HG02938 (cell line): ENCODE results near the gene AGFG1.
A peak's percentile ranks its signal among the peaks of the same experiment; 100 is the strongest.

Experiments
- ATAC-seq: cut with Tn5 transposase; IDR thresholded peaks from one replicate; pipeline ENCODE4 v1.9.1; 2021; ENCODE audit warnings: mild to moderate bottlenecking, moderate library complexity; ENCODE audit not compliant: unreplicated experiment

AGFG1 gene

DNA sequence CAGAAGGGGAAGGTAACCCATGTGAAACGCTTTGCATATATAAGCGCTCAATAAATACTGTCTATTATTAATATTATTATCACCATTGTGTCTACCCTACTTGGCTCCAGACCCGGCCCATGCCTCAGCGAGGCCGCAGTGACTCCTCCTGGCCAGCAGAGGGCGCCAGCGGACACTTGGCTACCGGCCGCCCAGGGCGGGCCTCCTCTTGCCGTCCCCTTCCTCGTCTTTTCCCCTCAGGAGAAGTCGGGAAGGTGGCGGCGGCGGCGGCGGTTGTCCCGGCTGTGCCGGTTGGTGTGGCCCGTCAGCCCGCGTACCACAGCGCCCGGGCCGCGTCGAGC, at the start of gene AGFG1:
TSS of gene AGFG1 (plus strand) at position 233 of the 341 bp plus-strand sequence. CDS start 266 bp downstream, outside the sequence.
- ATAC-seq, result peak; percentile 84

GRCh38 chr2:227423656-227424499, 48.1 kb upstream of the AGFG1 start:
- no peak for ATAC-seq

- no peak for ATAC-seq
Observed at GRCh38 chr2:227428731-227429285, 43.1 kb upstream of the AGFG1 start.

DNA sequence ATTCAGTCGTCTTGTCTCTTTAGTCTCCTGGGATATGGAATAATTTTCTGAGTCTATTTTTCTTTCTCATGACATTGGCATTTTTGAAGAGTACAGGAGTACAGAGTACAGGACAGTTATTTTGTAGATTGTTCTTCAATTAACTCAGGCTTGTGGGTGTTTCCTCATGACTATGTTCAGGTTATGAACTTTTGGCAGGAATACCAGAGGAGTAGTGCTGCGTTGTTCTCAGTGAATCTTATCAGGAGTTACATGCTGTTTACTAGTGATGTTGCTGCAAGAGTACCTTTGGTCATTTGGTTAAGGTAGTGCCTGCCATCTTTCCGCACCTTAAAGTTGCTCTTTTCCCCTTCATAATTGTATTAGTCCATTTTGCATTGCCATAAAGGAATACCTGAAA, 41.3 kb upstream of the AGFG1 start:
- ATAC-seq, result no peak

DNA sequence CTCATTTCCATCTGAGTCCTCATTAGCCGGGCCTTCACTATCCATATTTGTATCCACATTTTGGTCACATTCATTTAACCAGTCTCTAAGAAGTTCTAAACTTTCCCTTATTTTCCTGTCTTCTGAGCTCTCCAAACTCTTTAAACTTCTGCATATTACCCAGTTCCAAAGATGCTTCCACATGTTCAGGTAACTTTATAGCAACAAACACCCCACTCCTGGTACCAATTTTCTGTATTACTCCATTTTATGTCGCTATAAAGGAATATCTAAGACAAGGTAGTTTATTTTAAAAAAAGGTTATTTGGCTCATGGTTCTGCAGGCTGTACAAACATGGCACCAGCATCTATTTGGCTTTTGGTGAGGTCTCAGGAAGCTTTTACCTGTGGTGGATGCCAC, 38.8 kb upstream of the AGFG1 start:
- ATAC-seq, result no peak

- no peak for ATAC-seq
Observed at GRCh38 chr2:227436436-227437174, 35.4 kb upstream of the AGFG1 start.

- no peak for ATAC-seq
Observed at GRCh38 chr2:227439214-227439613, 32.7 kb upstream of the AGFG1 start.

DNA sequence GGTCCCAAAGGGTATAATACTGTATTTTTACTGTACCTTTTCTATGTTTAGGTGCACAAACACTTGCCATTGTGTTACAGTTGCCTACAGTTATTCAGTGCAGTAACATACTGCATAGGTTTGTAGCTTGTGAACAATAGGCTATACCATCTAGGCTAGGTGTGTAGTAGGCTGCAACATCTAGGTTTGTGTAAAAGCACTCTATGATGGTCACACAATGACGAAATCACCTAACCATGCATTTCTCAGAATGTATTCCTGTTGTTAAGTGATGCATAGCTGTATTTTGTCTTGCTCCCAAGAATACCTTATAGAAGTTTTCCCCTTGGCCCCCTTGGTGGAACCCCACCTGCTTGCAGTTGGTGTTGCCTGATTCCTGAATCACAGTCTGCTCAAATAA, 29.3 kb upstream of the AGFG1 start:
- no peak for ATAC-seq

DNA sequence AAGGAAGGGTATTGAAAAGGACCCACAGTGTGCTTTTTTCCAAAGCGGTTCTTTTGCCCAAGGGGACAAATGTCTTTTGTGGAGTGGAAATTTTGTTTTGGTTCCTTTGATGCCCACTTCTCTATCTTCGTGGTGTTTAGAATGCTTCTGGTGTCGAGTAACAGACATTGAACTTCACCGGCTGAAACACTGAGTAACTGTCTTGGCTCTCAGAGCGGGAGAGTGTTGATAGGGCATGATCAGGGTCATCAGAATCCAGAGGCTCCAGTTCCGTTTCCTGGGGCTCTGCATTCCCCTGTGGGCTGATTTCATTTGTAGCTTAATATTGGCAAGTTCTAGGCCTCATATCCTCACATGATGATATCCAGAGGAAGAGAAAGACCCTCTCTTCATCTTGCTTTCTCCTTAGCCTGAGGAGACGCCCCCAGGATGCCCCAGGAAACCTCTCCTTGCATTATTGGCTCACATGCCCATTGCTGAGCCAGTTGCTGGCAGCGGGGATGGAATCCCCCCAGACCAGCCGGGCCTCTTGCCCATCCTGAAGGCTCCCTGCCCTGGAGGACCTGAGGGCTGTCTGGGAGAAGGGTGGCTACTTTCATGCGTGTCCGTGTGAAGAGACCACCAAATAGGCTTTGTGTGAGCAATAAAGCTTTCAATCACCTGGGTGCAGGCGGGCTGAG, 27.9 kb upstream of the AGFG1 start:
- ATAC-seq, result no peak

GRCh38 chr2:227447606-227448005, 24.4 kb upstream of the AGFG1 start:
- ATAC-seq, result no peak

GRCh38 chr2:227450311-227450841, 21.6 kb upstream of the AGFG1 start:
- ATAC-seq, result no peak

DNA sequence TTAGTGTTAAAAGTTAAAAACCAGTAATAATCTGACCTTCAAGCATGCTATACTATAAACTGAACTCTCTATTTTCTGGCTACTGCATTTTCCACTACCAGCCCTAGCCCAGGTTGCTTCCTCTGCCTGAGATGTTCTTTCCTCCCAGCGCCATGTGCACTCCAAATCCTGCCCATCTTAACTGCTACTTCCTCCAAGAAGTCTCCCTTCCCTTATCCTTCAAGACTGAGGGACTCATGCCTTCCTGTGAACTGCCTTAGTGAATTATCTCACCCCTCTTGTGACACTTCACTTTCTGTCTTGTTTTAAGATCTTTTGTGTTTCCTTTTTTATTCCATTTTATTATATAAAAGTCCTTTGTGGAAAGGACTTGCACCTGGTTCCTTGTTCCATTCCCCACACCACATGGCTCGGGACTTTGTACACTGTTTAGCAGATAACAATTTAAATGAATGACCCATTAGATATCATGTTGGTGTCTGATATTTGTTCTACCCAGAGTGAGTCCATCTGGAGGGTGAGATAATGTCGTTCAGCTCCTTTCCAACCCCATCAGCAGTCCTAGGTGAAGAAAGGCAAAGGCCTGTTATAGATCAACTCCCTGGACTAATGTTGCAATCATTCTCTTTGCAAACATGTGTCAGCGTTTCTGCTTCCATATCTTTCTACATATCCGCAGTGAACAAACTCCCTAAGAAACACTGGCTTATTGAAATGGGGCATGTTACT, 20.9 kb upstream of the AGFG1 start:
- ATAC-seq, result no peak

DNA sequence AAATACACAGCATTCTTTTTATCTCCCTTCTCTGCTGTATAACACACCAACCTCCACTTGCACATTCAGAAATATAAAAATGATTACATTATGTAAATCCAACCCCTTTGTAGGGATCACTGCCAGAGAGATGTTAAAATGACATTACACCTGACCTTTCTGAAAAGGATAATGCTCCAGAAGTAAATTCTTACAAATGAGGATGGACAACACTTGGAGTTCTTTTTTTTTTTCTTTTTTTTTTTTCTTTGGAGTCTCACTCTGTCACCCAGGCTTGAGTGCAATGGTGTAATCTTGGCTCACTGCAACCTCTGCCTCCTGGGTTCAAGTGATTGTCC, 20.3 kb upstream of the AGFG1 start:
- ATAC-seq, result no peak

DNA sequence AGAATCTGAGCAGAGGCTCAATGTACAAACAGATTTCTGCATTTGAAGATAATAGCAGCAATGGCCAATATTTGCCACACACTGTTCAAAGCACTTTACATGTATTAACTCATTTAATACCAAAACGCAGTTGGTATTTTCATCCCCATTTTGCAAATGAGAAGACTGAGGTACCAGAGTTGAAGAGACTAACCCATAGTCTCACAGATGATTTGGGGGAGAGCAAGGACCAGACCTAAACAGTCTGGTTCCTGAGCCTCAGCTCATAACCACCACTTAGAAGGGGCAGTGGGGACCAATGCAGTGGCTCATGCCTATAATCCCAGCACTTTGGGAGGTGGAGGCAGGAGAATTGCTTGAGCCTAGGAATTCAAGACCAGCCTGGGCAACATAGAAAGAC, 18.1 kb upstream of the AGFG1 start:
- no peak for ATAC-seq

DNA sequence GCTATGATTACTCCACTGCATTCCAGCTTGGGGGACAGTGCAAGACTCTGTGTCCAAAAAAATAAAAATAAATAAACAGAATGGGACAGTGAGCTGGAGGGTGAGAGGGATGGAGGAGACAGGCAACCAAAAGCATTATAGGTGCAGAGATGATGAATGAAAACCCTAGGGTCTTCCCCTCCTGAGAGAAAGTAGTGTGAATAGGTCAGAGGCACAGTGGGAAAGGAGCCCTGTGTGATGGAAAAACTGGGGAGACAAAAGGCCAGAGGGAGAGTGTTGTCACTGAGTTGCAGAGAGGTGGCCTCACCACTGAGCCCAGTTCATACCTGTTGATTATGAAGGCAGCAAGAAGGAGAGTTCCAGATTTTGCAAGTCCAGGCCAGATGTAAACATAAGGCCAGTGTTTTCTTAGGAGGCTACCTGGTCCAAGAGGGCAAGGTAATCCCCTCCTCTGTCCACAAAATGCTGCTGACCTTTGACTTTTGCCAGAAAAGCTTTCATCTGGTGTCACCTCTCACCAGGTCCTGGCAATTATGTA, 17.6 kb upstream of the AGFG1 start:
- no peak for ATAC-seq

DNA sequence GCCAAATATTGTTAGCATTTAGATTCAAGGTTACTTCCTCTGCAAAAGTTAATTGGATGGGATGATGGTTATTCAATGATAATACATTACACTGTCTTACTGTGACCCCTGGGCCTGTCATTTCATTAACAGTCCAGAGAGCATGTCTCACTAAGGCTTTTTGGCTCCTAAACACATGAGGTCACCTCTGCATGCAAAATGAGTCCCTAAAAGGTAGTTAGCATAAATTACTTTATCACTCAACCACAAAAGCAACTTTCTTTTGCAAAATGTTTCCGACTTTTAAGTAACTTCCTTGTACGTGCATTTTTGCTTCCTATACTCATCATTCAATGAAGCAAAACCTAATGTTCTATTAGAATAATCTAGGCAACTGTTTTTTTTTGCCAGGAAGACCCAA, 16.8 kb upstream of the AGFG1 start:
- no peak for ATAC-seq

GRCh38 chr2:227456102-227456501, 15.9 kb upstream of the AGFG1 start:
- ATAC-seq, result no peak

- ATAC-seq, result no peak
Observed at GRCh38 chr2:227456772-227457171, 15.2 kb upstream of the AGFG1 start.

DNA sequence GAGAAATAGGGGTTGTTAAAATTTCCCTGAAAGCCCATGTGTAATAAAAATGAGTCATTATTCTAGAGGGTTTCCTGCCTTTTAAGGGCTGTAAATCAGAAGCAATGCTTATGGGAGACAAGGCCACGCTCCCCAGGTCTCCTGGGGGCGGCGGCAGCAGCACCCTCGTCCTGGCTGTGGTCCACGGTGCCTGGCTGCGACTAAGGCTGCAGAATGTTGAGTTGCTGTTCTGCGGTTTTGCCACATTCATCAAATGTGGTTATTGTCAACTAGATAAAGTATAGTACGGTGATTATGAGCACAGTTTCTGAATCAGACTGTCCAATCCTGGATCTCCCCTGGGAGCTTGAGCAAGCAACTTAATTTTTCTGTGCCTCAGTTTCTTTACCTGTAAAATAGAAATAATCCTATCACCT, 11.9 kb upstream of the AGFG1 start:
- ATAC-seq, result no peak

GRCh38 chr2:227460833-227461232, 11.1 kb upstream of the AGFG1 start:
- ATAC-seq, result no peak
